ENCODE data around the gene SPIRE2.
"Not testable (repeated sequence)": the region's sequence is repeated elsewhere in the genome, so short reads cannot be mapped to it uniquely, and the experiment has no call there.

Gene SPIRE2

DNA sequence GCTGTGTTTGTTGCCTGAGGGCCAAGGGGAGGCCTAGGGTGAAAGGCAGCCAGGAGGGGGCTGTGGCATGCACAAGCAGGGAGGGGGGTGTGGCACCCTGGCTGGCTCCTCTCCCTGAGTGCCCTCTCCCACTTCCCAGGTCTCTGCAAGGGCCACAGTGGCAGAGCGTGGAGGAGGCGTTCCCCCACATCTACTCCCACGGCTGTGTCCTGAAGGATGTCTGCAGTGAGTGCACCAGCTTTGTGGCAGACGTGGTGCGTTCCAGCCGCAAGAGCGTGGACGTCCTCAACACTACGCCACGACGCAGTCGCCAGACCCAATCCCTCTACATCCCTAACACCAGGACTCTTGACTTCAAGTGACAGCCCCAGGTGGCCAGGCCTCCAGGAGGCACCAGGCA lies 41.6 kb downstream of the SPIRE2 start:
- no peak for DNase-seq (ENCODE audit: low read depth)

DNA sequence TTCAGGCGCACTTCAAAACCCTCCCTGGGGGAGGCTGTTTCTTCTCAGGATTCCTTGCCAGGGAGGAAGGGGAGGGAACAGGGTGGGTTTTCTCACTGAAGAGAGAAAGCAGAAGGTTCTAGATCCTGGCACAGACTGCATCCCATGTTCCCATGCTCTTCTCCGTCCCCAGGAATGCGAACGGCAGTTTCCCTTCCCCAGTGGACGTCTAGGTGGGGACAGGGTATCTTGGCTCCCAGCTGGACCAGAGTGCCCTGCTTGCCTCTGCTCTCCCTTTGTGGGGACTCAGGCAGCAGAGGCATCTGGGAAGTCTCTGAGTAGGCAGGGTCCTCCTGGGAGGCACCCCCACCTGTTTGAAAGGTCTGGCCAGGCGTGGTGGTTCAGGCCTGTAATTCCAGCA lies 42.2 kb downstream of the SPIRE2 start:
- no peak for DNase-seq (ENCODE audit: low read depth)

DNA sequence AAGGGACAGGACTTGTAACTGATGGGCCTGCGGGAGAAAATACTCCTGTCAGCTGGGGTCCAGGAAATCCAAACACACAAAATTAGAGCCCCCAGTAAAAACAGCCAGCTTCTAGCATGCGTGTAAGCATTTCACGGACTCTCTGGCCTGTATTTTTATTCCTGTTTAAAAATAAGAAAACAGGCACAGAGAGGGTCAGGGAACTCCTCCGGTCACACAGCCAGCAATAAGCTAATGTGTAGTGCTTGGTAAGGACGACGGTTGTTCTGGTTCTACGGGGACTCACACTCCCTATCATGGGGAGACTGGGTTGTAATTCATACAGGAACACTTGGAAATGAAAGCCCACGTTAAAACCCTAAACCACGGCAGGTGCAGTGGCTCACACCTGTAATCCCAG lies 43.6 kb downstream of the SPIRE2 start:
- no peak for DNase-seq (ENCODE audit: low read depth)

DNA sequence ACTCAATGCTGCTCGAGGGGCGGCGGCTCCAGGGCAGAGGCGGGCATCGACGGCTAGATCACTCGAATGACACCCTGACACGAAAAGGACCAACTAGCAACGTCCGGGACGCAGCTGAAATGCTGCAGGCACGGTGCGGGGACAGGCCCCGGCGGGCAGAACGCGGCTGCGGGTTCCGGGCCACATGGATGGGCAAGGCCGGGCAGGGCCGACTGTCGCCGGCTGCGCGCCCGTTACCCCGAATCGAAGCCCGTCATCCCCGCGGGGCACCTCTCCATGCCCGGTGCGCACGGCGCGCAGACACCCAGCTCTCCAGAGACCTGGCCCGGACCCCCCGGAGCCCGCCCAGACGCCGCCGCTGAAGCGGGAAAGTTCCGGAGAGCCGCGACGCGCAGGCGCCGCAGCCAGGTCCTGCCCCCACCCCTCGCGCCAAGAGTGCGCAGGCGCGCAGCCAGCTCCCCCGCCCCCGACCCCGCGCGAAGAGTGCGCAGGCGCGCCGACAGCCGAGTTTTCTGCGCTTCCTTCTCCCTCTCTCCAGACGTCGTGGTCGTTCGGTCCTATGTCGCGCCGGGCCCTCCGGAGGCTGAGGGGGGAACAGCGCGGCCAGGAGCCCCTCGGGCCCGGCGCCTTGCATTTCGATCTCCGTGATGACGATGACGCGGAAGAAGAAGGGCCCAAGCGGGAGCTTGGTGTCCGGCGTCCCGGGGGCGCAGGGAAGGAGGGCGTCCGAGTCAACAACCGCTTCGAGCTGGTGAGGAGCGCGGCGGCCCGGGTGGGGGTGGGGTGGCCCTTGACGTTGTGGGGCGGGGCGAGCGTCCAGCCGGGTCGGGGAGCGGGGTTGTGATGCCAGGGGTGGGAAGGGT lies 45.1 kb downstream of the SPIRE2 start, which contains the start of gene TCF25:
TCF25 (plus strand) TSS at position 484 of the 863 bp plus-strand sequence; CDS start at position 560, 76 bp downstream.
- peak; percentile 54 for DNase-seq (ENCODE audit: low read depth)

DNA sequence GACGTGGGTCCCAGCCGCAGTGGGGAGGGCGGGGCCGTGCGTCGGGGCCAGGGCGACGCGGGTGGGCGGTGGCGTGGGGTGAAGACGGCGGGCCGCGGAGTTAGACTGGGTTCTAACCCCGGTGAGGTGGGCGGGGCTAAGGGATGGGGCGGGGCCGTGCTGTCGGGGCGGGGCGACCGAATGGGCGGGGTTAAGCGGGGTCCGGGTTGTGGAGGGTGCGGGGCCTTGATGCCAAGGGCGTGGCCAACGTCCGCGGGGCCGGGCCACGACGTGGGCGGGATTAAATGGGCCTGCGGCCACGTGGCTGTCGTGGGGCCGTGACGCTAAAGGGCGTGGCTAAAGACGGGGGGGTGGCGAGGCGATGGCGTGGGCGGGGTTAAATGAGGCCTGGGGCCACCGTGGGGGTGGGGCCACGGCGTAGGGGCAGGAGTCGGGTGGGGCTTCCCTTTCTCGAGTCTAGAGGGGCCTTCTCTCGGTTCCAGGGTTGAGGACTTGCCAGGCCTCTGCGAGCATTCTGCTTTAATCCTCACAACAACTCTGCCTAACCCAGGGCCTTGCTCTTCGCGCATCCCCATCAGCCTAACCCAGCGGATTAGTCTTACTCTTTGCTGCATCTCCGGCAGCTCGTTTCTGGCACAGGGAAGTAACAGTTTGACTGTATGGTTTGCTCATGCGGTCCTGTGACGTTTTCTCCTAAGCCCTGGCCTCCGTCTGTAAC lies 45.9 kb downstream of the SPIRE2 start:
- peak; percentile 86 for DNase-seq (ENCODE audit: low read depth)

DNA sequence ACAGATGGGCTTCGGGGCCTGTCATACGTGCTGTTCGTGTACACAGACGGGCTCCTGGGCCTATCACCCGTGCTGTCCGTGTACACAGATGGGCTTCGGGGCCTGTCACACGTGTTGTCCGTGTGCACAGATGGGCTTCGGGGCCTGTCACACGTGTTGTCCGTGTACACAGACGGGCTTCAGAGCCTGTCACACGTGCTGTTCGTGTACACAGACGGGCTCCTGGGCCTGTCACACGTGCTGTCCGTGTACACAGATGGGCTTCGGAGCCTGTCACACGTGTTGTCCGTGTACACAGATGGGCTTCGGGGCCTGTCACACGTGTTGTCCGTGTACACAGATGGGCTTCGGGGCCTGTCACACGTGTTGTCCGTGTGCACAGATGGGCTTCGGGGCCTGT lies 50.8 kb downstream of the SPIRE2 start:
- DNase-seq (ENCODE audit: low read depth) = not testable (repeated sequence)

DNA sequence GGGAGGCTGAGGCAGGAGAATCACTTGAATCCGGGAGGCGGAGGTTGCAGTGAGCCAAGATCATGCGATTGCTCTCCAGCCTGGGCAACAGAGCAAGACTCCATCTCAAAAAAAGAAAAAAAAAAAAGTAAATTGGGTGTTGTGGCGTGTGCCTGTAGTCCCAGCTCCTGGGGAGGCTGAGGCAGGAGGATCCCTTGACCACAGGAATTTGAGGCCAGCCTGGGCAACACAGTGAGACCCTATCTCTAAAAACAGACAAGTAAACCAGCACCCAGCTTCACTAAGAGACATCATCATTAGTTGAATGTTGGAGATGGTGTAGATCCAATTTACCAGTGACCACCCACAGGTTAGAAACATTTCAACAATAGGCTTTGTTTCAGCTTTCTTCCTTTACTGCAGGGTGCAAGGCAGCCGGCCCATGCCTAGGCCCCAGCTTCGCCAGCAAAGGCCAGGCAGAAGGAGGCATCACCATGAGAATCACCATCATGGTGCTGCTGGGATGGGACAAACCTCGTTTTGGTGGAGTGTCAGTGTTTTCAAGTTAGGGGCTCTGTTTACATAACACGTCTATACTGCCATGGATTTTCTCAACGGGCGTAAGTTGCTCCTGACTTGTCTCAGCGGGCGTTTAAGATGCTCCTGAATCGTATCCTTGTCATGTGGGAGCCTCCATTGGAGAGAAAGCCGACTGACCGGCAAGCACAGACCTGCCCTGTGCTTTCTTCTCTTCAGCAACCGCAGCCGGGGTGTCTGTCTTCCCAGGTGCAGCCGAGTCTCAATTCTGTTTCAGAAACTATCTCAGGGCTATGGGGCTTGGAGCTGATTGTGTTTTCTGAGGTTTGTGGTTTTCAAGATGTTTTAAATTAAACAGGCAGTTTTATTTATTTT lies 52.4 kb downstream of the SPIRE2 start:
- no peak for DNase-seq (ENCODE audit: low read depth)

DNA sequence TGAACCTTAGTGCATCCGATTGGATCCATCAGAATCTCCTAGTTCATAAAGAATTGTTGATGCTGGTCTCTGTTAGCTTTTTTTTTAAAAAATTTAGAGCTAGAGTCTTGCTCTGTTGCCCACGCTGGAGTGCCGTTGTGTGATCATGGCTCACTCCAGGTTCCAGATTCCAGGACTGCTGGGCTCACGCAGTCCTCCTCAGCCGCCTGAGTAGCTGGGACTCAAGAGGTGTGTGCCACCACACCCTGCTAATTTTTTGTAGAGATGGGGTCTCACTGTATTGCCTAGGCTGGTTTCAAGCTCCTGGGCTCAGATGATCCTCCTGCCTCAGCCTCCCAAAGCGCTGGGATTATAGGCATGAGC lies 53.1 kb downstream of the SPIRE2 start:
- no peak for DNase-seq (ENCODE audit: low read depth)

DNA sequence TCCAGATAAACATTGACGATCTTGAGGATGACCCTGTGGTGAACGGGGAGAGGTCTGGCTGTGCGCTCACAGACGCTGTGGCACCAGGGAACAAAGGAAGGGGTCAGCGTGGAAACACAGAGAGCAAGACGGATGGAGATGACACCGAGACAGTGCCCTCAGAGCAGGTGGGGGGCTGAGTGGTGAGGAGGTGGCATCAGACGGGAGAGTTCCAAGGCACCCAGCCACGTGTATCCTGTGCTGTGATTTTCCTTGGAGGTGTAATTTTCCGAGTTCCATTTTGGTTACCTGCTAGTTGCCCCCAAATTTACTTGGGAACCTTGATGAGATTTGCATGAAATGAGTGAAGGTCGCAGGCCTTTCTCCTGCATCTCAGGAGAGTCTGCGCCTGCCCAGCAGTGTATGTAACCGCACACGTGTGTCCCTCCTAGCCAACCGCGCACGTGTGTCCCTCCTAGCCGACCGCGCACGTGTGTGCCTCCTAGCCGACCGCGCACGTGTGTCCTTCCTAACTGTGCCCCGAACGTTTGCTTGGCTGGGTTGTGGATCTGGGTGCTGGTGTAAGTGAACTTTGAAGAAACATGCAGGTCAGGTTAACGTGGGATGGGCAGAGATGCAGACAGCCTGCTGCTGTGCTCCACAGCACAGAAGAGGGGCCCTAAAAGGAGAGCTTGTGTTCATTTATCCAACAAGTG lies 55.2 kb downstream of the SPIRE2 start:
- DNase-seq (ENCODE audit: low read depth) = no peak

DNA sequence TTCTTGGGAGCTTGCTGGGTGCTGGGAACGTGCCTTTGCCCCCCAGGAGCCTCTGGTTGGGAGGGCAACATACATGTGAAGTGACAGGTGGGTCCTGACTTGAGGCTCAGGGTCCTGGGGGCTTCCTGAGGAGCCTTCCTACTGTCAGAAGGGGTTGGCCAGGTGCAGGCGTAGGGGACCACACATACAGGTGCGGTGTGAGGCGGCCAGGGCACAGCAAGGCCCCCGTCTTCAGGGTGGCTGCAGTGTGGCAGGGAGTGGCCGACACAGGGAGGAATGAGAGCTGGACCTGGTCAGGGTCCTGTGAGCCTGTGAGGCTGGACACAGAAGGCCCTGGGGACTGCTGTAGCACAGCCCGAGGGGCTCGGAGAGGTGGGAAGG lies 55.8 kb downstream of the SPIRE2 start:
- DNase-seq (ENCODE audit: low read depth) = no peak

DNA sequence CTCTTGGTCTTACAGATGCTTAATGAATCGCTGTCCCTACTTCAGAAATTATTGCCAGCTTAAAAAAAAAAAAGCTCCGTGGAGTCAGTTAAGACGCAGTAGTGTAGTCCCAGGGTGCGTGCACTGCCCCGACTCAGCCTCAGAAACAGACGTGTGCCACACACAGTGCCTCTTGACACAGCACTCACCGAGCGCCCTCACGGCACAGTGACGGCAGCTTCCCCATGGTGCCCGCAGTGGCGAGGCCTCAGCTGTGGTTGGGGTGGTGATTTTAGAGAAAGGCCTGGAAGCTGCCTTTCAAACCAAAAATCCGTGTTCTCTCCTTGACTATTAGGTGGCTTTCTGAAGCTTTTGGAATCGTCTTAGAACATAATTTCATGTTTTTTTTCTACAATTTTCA lies 59.0 kb downstream of the SPIRE2 start:
- DNase-seq (ENCODE audit: low read depth) = no peak

DNA sequence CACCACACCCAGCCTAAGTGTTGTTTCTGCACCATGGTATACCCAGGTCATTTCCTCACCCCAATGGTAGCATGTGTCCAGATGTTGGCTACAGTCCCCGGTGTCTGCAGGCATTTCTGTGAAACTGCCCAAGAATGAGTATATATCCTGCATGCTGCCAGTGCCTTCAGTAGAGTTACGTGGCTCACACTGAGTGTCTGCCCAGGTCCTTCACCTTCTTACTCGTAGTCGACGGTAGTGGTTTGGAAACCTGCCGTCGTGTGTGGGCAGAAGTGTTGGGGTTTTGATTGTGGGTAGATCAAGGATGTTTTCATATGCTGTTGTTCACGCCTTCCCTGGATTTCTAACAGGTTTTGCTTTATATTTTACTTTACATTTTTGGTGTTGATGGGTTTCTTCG lies 61.9 kb downstream of the SPIRE2 start:
- no peak for DNase-seq (ENCODE audit: low read depth)

DNA sequence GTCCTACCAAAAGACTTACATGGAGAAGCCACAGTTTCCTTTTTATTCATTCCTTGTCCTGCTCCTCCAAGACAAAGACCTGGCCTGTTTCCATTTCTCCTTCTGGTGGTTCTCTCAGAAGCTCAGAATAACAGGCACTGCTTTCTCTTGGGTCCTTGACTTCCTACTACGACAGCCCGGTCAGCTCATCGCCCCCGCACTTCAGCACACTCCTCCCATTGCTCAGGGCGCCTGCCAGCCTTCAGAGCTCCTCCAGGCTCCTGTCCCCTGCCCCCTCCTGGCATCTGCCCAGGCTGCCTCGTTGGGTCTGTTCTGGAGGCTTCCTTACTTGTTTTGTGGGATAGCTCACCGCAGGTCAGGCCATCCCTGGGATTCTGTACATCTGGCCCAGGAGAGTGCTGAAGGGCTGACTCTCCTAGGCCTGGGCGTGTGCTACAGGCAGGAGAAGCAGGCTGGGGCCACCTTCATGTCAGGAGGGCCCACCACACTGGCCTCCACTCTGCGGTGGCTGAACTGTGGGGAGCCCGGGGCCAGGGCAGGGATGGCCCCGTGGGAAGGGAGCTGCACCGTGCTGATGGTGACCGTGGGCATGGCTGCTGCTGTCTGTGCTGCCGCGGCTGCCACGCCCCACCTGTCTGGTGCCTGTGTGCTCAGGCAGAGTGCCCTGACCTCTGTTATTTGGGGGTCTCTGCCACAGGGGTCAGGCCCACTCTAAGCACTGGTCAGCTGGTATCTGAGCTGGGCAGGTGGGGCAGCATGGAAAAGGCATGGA lies 62.8 kb downstream of the SPIRE2 start:
- DNase-seq (ENCODE audit: low read depth) = no peak

DNA sequence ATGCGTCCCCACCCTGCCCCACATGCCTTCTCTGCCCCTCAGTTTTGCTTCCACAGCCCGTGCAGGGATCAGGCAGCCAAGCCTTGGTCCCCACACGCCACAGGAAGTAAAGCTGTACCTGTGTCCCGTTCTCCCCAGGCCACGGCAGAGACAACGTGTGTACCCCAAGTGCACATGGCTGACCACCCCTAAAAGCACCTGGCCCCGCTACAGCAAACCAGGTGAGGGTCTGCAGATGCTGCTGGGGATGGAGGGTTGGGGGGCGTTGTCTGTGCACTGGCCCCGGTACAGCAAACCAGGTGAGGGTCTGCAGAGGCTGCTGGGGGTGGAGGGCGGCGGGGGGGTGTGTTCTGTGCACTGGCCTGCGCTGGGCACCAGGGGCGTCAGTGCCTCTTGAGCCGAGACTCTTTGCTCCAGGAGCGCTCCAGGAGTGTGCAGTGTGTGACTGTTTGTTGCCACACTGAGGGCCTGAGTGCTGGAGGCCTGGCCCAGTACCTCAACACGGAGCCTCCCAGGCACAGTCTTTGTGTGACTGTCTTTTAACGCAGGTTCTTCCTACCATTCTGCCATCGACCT lies 63.9 kb downstream of the SPIRE2 start:
- DNase-seq (ENCODE audit: low read depth) = no peak

DNA sequence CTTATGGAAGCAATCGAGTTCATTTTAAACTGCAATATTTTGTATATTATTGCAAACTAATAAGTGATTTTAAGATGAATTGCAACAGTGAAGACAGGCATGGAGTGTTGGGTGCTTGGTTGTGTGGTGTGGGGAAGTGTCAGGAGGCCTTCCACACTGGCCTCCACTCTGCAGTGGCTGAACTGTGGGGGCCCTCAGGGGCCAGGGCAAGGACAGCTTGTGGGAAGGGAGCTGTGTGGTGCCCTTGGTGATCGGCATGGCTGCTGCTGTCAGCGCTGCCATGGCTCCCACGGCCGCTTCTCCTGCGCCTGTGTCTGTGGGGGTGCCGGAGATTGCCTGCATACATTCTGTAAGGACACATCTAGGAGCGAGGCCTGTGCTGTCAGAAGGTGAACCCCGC lies 64.4 kb downstream of the SPIRE2 start:
- no peak for DNase-seq (ENCODE audit: low read depth)

DNA sequence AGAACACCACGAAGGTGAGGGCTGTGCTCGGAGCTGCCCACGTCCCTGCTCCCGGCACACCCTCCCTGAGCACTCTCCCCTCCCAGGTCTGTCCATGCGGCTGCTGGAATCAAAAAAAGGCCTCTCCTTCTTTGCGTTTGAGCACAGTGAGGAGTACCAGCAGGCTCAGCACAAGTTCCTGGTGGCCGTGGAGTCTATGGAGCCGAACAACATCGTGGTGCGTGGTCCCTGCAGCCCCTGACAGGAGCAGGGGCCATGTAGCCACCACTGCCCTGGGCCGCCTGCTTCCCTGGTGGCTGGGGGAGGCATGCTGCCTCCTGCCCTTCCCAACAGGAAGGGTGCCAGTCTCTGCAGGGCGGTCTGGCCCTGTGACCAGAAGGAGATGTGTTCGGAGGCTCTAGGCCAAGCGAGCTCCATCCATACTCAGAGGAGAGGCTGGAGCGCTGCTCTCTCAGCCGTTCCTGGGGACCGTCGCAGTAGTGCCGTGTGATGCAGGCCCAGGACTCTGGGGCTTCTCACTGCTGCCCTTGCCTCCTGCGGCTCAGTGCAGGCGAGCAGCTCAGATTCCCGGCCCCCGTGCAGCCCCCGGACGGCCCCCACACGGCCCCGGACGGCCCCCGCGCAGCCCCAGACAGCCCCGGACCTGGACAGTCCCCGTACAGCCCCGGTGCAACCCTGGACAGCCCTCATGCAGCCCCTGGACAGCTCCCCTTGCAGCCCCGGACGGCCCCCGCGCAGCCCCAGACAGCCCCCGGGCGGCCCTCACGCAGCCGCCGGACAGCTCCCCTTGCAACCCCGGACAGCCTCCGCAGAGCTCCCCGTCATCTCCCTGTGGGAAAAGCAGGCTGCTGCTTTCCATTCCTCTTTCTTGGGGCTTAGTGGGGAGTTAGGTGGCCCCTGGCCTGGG lies 65.6 kb downstream of the SPIRE2 start:
- no peak for DNase-seq (ENCODE audit: low read depth)

DNA sequence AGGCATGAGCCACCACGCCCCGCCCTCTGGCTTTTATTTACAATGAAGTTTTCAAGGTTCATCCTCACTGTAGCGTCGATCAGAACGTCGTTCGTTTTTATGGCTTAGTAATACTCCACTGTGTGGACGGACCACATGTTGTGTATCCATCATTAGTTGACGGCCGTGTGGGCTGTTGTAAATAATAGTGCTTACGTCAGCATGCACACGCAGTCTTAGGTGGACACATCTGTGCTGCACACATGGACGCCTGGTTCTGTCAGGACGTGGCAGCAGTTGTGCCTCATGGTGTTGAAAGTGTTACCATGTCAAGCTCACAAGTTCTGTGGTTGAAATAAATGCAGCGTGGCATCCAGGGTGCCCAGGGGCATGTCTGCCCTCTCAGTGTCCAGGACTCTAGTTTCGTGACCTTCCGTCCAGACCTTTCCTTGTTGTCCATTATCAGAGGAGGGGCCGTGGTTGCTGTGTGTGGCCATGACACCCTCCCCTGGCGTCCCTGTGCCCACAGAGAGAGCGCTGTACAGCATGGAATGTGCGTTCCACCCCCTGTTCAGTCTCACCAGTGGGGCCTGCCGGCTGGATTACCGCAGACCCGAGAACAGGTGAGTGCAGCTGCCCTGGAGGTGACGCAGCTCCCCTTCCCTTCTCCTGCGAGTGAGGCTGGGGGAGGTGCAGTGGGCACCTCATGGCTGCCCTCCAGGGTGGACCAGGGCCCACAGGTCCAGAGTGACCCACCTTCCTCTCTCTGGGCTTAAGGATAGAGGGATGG lies 67.4 kb downstream of the SPIRE2 start:
- no peak for DNase-seq (ENCODE audit: low read depth)

DNA sequence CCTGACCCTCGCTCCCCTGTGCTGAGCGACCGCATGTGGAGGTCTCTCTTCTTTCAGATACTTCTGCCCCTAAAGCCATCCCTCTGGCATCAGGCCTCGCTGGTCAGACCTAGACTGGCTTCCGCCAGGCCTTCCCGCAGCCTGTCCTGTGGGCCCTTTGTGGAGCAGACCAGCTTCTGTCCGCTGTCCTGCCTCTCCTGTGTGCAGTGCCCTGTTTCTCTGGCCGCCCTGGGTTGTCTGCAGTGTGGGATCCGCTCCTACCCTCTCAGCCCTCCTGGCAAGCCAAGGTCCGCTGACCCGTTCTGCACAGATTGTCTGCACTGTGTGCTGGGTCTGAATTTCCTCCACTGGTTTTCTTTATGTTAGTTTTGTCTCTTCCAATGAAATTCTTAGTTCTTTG lies 68.9 kb downstream of the SPIRE2 start:
- no peak for DNase-seq (ENCODE audit: low read depth)

Measured in stromal cell of bone marrow (primary cell).